HG02840 (cell line): Measurements from ENCODE around the gene CABP4.

Experiments used
- ATAC-seq: cut with Tn5 transposase; IDR thresholded peaks from one replicate; pipeline ENCODE4 v1.9.1; 2021; ENCODE audit warnings: mild to moderate bottlenecking, moderate library complexity, moderate number of reproducible peaks; ENCODE audit not compliant: unreplicated experiment, low FRiP score

The CABP4 gene

DNA sequence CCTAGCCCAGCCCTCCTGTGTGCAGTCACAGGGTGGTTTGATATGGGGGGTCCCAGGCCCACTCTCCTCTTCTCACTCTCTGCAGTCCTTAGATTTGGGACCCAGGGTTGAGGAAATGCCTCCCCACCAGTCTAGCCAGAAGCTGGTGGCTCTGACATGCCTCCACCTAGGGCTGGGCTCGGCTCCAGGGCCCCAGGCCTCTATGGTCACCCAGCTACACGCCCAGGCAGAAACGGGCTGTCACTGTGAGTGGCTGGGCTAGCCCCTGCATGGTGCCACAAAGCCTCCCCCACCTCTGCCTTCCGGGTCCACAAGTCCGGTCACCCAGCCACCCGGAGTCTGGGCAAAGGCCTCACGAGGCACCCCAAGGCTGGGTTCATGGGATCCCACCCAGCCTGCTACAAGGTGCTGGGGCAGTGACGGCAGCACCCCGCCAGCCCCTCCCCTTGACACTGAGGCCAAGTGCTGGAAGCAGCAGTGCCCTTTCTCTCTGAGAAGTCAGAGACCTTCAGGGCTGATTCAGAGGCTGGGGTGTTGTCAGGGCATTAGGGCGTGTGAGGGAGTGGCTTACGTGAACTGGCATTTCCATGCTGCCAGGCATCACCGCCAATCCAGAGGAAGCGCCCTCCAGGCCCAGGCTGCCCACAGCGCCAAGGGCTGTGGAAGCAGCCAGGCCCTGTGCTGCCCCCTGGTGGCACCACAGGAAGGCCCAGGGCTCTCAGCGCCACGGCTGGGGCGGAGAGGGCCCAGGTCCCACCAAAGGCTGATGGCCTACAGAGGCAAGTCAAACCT is 50.6 kb downstream of the CABP4 start:
- ATAC-seq: no peak

DNA sequence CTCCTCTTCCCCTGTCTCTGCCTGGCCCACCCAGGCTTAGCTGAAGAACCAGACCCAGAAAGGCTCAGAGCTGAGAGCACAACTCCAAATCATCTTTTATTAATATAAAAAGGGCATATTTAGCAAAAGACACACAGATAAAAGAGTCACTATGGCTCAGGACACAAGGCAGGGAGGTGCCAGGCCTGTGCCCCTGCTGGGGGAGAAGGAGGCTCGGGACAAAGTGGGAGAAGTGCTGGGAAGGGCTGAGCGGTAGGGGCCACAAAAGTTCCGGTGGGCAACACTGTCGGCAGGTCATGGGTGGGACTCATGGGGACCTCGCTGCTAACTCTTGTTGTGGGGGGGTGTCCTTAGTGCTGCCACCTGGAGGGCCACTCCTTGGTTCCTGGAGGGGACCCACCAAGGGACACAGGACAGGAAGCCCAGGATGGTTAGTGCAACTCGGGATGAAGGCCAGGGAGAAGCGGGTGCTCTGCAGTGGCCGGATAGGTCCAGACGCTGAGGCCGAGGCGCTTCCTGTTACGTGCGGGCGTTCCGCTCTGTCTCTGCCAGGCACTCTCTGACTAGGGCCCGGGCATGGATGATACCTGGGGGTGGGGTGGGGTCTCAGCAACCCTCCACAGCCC is 51.4 kb downstream of the CABP4 start:
- ATAC-seq: no peak

GRCh38 chr11:67507242-67507863 is 52.2 kb downstream of the CABP4 start:
- ATAC-seq: no peak

GRCh38 chr11:67507864-67508485 is 52.8 kb downstream of the CABP4 start, which contains the start of gene CDK2AP2:
CDK2AP2 (minus strand) TSS chr11:67508162; CDS start chr11:67508082, 80 bp downstream.
- ATAC-seq: peak; percentile 66

DNA sequence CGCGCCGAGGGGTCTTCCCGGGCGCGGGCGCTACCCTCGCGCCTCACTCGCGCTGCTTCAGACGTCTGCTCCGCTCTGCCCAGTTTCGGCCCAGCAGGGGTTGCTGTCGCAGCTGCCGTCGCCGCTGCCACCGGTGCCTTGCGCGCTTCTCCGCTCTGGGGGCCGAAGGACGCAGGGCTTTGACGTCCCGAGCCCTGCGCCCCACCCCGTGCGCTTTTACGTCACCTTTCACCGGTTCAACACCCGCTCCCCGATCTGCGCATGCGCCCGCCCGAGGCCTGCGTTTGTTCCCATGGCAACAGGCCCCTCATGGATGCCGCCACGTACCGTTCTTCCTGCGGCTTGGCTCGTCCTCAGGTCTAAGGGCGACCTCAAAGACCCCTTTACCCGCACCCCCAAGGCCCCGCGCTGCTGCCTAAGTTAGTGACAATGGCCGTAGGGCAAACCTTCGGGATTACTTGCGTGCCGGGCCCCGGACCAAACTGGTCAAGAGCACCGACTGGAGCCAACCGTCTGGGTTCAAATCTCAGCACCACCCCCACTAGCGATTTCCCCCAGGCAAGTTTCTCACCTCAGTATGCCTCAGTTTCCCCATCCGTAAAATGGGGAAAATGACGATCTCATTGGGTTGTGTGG is 53.5 kb downstream of the CABP4 start:
- ATAC-seq: peak; percentile 40

- ATAC-seq: no peak
These were observed 54.8 kb downstream of the CABP4 start for GRCh38 chr11:67510023-67510345.
